Thyroid gland (tissue), 4 donors: ENCODE data around the gene TNKS2. TPM values are rescaled to one million over a fixed set of nuclear protein-coding genes. Genes with fewer than 3 reads are reported as not detected.
A peak's percentile ranks its signal among the peaks of the same experiment; 100 is the strongest.

Experiments used
- DNase-seq, 2 donors: peaks; one replicate each; pipeline ENCODE4 v3.0.0-alpha.2; 2019
- H3K27ac ChIP-seq, 3 donors: fragments of 200-600 bp; sonication (generic); 1 replicate in 2 of 3; 2 replicates in 1 of 3; pipeline ENCODE4 v1.5.1; 2016 to 2019; ENCODE audit warnings: mild to moderate bottlenecking in 1 of 3, moderate library complexity in 1 of 3
- H3K27me3 ChIP-seq: fragments of 200-600 bp; sonication (generic); one replicate; pipeline ENCODE4 v1.5.1; 2019
- H3K36me3 ChIP-seq, 2 donors: fragments of 200-600 bp; sonication (generic); one replicate each; pipeline ENCODE4 v1.5.1; 2016 to 2019
- H3K4me1 ChIP-seq, 2 donors: fragments of 200-600 bp; sonication (generic); one replicate each; pipeline ENCODE4 v1.5.1; 2017 to 2019
- H3K4me3 ChIP-seq, 3 donors: fragments of 200-600 bp; sonication (generic); replicated peaks in 1 of 3; 1 replicate in 2 of 3; 2 replicates in 1 of 3; pipeline ENCODE4 v1.5.1; 2016; ENCODE audit warnings: mild to moderate bottlenecking in 1 of 3
- H3K9me3 ChIP-seq: fragments of 200-600 bp; sonication (generic); one replicate; pipeline ENCODE4 v1.5.1; 2017
- CTCF ChIP-seq, 6 experiments: fragments of 200-600 bp in 3 of 6; fragments of 450-650 bp in 3 of 6; sonication (generic) in 3 of 6; IDR thresholded peaks; one replicate each; pipeline ENCODE4 v1.5.1; 2016 to 2019; ENCODE audit warnings: antibody characterized with exemption in 6 of 6, mild to moderate bottlenecking in 2 of 6, inconsistent platforms in 1 of 6, moderate library complexity in 1 of 6
- POLR2A ChIP-seq, 2 donors: fragments of 450-650 bp; IDR thresholded peaks; one replicate each; pipeline ENCODE4 v1.6.1; 2017; ENCODE audit warnings: antibody characterized with exemption in 2 of 2, mild to moderate bottlenecking in 2 of 2, moderate library complexity in 1 of 2
- WGBS, 2 donors: methylation state at CpG; one replicate each; pipeline ENCODE4 v1.1.5; 2017; 5-methylcytosine and 5-hydroxymethylcytosine counted together
- intact Hi-C: fragments of 100-400 bp; cut with DNase I; formaldehyde crosslinking; loops from one replicate; pipeline ENCODE4 v1.15.1; 2023
- total RNA-seq, 4 donors: library from RNA; depleted of rRNA; stranded (reverse); fragments of >200 nt; gene quantifications; one replicate each; pipeline ENCODE4 v1.2.3, GENCODE V29; 2016

TNKS2 gene
- total RNA-seq, 4 donors from 2014 or later = 56.5 to 99.7 (median 66.1) TPM

GRCh38 chr10:91824076-91824475 lies 25.9 kb downstream of the TNKS2 start:
- no peak for DNase-seq
- no peak for TF ChIP-seq POLR2A (IDR thresholded peaks at IDR 0.05)
- TF ChIP-seq CTCF (IDR thresholded peaks at IDR 0.05) = no peak
- no peak overlapping the region for H3K4me3 ChIP-seq
- H3K4me1 ChIP-seq = no peaks in the 10 kb centered on the region
- no peak overlapping the region for H3K27ac ChIP-seq
- H3K27me3 ChIP-seq = no peaks in the 10 kb centered on the region
- H3K36me3 ChIP-seq = peaks cover 44 to 64% of the 10 kb centered on the region in 2 donors
- H3K9me3 ChIP-seq = no peaks in the 10 kb centered on the region
- intact Hi-C loops = no loop called here
- WGBS, 2 donors = 97 to 100% methylated on average over 1 of the region's 1 CpG

DNA sequence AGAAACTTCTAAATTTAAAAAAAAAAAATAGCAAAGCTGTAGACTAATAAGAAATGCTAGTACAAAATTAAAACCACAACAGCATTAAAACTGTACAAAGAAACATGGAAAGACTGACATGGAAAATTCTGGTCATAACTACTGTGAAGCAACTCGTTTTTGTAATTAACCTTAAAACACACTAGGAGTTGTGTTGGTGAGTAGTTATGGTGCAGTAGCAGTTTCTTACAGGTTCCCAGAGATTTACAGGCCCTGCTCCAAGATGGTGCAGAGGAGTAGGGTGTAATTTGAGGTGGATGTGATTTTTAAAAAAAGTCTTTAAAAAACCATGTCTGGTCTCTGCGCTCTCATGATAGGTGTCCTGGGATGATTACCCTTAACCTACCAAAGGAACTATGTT lies 31.0 kb downstream of the TNKS2 start:
- DNase-seq = no peak
- H3K4me1 ChIP-seq = no peaks in the 10 kb centered on the region
- TF ChIP-seq CTCF (IDR thresholded peaks at IDR 0.05) (no peak), POLR2A (IDR thresholded peaks at IDR 0.05) (no peak)
- H3K27me3 ChIP-seq = no peaks in the 10 kb centered on the region
- no peaks in the 10 kb centered on the region for H3K9me3 ChIP-seq
- H3K36me3 ChIP-seq = peaks cover 58 to 67% of the 10 kb centered on the region in 2 donors
- H3K4me3 ChIP-seq = no peak overlapping the region
- intact Hi-C loops = no loop called here
- whole genome bisulfite sequencing, 2 donors = 86 to 87% methylated on average over 2 of the region's 2 CpGs
- no peak overlapping the region for H3K27ac ChIP-seq

DNA sequence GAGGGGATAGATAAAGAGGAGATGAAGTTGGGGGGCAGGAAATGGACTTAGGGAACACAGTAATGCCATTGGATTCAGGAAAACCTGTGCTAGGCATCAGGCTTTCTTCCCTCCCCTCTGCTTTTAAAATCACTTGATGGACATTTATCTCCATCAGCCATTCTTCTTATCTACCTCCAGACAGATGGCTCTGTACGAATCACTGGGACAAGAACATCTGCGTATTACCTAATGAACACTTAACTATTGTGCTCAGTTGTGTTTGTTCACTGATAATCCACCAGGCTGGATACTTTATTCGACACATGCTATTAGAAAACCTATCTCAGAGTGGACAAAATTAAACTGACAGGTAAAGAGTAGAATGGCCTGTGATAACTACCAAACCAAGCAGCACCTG lies 40.0 kb downstream of the TNKS2 start:
- DNase-seq = no peak
- Histone ChIP-seq H3K4me3 (no peak overlapping the region), H3K36me3 (peaks cover 56 to 67% of the 10 kb centered on the region in 2 donors), H3K9me3 (no peaks in the 10 kb centered on the region), H3K4me1 (no peaks in the 10 kb centered on the region), H3K27ac (no peak overlapping the region), H3K27me3 (no peaks in the 10 kb centered on the region)
- no peak for TF ChIP-seq POLR2A (IDR thresholded peaks at IDR 0.05)
- no peak for TF ChIP-seq CTCF (IDR thresholded peaks at IDR 0.05)
- 85 to 96% methylated on average over 3 of the region's 3 CpGs for WGBS, 2 donors
- intact Hi-C loops = no loop called here

GRCh38 chr10:91843083-91843482 lies 44.9 kb downstream of the TNKS2 start:
- TF ChIP-seq CTCF (IDR thresholded peaks at IDR 0.05) (no peak), POLR2A (IDR thresholded peaks at IDR 0.05) (no peak)
- no peak for DNase-seq
- Histone ChIP-seq H3K27ac (no peak overlapping the region), H3K9me3 (no peaks in the 10 kb centered on the region), H3K4me3 (no peak overlapping the region), H3K4me1 (no peaks in the 10 kb centered on the region), H3K27me3 (no peaks in the 10 kb centered on the region), H3K36me3 (peaks cover 59 to 70% of the 10 kb centered on the region in 2 donors)
- intact Hi-C loops = no loop called here

DNA sequence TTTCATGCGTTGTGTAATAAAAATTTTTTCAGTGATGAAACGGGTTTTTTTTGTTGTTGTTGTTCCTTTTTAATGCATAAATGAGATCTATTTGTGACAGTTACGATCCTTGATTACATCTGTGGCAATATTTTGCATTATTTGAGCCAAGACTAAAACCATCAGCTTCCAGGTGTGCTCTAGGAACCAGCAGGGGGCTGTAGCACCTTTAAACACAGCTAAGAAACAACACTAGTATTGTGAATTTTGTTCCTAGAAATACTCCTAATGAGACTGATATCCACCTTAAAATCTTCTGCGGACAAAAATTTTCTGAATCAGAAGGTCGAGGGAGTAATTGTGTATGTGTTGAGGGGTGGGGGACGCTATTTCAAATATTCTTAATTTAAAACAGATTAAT lies 58.4 kb downstream of the TNKS2 start:
- TF ChIP-seq CTCF (IDR thresholded peaks at IDR 0.05) = peak in 3 of 6 experiments; percentile 27 to 35 (median 28)
- no peak for TF ChIP-seq POLR2A (IDR thresholded peaks at IDR 0.05)
- no peaks in the 10 kb centered on the region for H3K4me1 ChIP-seq
- H3K9me3 ChIP-seq = no peaks in the 10 kb centered on the region
- 91 to 93% methylated on average over 6 of the region's 6 CpGs for WGBS, 2 donors
- no peak overlapping the region for H3K4me3 ChIP-seq
- intact Hi-C loops = no loop called here
- DNase-seq = peak in 1 of 2 donors; percentile 7
- peaks cover 49 to 68% of the 10 kb centered on the region in 2 donors for H3K36me3 ChIP-seq
- H3K27me3 ChIP-seq = no peaks in the 10 kb centered on the region
- no peak overlapping the region for H3K27ac ChIP-seq
